K562 (cell line): ENCODE measurements around the gene ZFTA.

Experiments
- JUN ChIP-seq, 2 experiments: sonication (generic) in 1 of 2; formaldehyde crosslinking in 1 of 2; IDR thresholded peaks; 2 replicates each; pipeline versions ENCODE4 v1.6.1 to v1.8.0; 2012 to 2022; ENCODE audit warnings: borderline replicate concordance in 2 of 2, mild to moderate bottlenecking in 2 of 2, improper control_type of control experiment in 1 of 2, low read depth in 1 of 2, low read length in 1 of 2, missing genetic modification reagents in 1 of 2
- RCOR1 ChIP-seq, 2 experiments: IDR thresholded peaks; 2 replicates each; pipeline ENCODE4 v1.6.1; 2012; ENCODE audit warnings: low read depth in 2 of 2, low read length in 2 of 2, borderline replicate concordance in 1 of 2, improper control_type of control experiment in 1 of 2
- SLC30A9 ChIP-seq: fragments of 250-450 bp; sonication (Bioruptor Pico); IDR thresholded peaks from 2 replicates; pipeline ENCODE4 v1.8.0; 2022; ENCODE audit warnings: mild to moderate bottlenecking, moderate library complexity
- ZNF431 ChIP-seq: sonication (generic); formaldehyde crosslinking; IDR thresholded peaks from 2 replicates; pipeline ENCODE4 v1.8.0; 2022; ENCODE audit warnings: mild to moderate bottlenecking, missing genetic modification reagents

- TF ChIP-seq ZNF431 (CRISPR knock-in tag) (no peak), RCOR1 (IDR thresholded peaks at IDR 0.05; ENCODE audit: borderline replicate concordance in 1 of 2, low read depth in 2 of 2, low read length in 2 of 2) (no peak), JUN (IDR thresholded peaks at IDR 0.05; ENCODE audit: borderline replicate concordance, low read depth, low read length) (no peak), JUN (CRISPR knock-in tag; IDR thresholded peaks at IDR 0.05; ENCODE audit: borderline replicate concordance) (no peak), SLC30A9 (CRISPR knock-in tag) (no peak)
These were observed 39.2 kb downstream of the ZFTA start for GRCh38 chr11:63729326-63729725.
